ENCODE data around the gene NAT9. TPM values are rescaled to one million over a fixed set of nuclear protein-coding genes. Genes with fewer than 3 reads are reported as not detected.
A peak's percentile ranks its signal among the peaks of the same experiment; 100 is the strongest.

Gene NAT9
- total RNA-seq, 1 donor from 2014 or later = 67.8 TPM

GRCh38 chr17:74740641-74741387 is 35.3 kb downstream of the NAT9 start:
- Mint-ChIP-seq H3K4me3 (ENCODE audit: unreplicated experiment) (no peak overlapping the region), H3K27ac (ENCODE audit: unreplicated experiment) (no peak overlapping the region), H3K4me1 (ENCODE audit: low read depth, unreplicated experiment) (peaks cover 4% of the 10 kb centered on the region), H3K9me3 (ENCODE audit: unreplicated experiment) (peaks cover 5% of the 10 kb centered on the region), H3K36me3 (ENCODE audit: unreplicated experiment) (no peaks in the 10 kb centered on the region), H3K27me3 (ENCODE audit: unreplicated experiment) (peaks cover 12% of the 10 kb centered on the region)
- no peak for TF ChIP-seq CTCF (IDR thresholded peaks at IDR 0.05; ENCODE audit: partially characterized antibody, unreplicated experiment)
- DNase-seq = no peak

GRCh38 chr17:74740173-74740572 is 36.0 kb downstream of the NAT9 start:
- H3K27ac Mint-ChIP-seq (ENCODE audit: unreplicated experiment) = peak overlapping the region; percentile 64
- H3K9me3 Mint-ChIP-seq (ENCODE audit: unreplicated experiment) = peaks cover 5% of the 10 kb centered on the region
- TF ChIP-seq CTCF (IDR thresholded peaks at IDR 0.05; ENCODE audit: partially characterized antibody, unreplicated experiment) = no peak
- no peak overlapping the region for H3K4me3 Mint-ChIP-seq (ENCODE audit: unreplicated experiment)
- H3K27me3 Mint-ChIP-seq (ENCODE audit: unreplicated experiment) = peaks cover 12% of the 10 kb centered on the region
- no peaks in the 10 kb centered on the region for H3K36me3 Mint-ChIP-seq (ENCODE audit: unreplicated experiment)
- DNase-seq = no peak
- H3K4me1 Mint-ChIP-seq (ENCODE audit: low read depth, unreplicated experiment) = peaks cover 4% of the 10 kb centered on the region

- H3K27ac Mint-ChIP-seq (ENCODE audit: unreplicated experiment) = no peak overlapping the region
- H3K4me1 Mint-ChIP-seq (ENCODE audit: low read depth, unreplicated experiment) = peaks cover 4% of the 10 kb centered on the region
- H3K4me3 Mint-ChIP-seq (ENCODE audit: unreplicated experiment) = no peak overlapping the region
- no peak for TF ChIP-seq CTCF (IDR thresholded peaks at IDR 0.05; ENCODE audit: partially characterized antibody, unreplicated experiment)
- DNase-seq = no peak
- H3K36me3 Mint-ChIP-seq (ENCODE audit: unreplicated experiment) = no peaks in the 10 kb centered on the region
- peaks cover 7% of the 10 kb centered on the region for H3K9me3 Mint-ChIP-seq (ENCODE audit: unreplicated experiment)
- peaks cover 12% of the 10 kb centered on the region for H3K27me3 Mint-ChIP-seq (ENCODE audit: unreplicated experiment)
Measured at GRCh38 chr17:74739227-74739831, 36.8 kb downstream of the NAT9 start.

GRCh38 chr17:74738051-74738996 is 37.8 kb downstream of the NAT9 start:
- TF ChIP-seq CTCF (IDR thresholded peaks at IDR 0.05; ENCODE audit: partially characterized antibody, unreplicated experiment) = no peak
- Mint-ChIP-seq H3K27ac (ENCODE audit: unreplicated experiment) (no peak overlapping the region), H3K4me1 (ENCODE audit: low read depth, unreplicated experiment) (no peaks in the 10 kb centered on the region), H3K36me3 (ENCODE audit: unreplicated experiment) (no peaks in the 10 kb centered on the region), H3K4me3 (ENCODE audit: unreplicated experiment) (peak overlapping the region; percentile 65), H3K27me3 (ENCODE audit: unreplicated experiment) (peaks cover 11% of the 10 kb centered on the region), H3K9me3 (ENCODE audit: unreplicated experiment) (peaks cover 5% of the 10 kb centered on the region)
- no peak for DNase-seq

Measured in glutamatergic neuron (in vitro differentiated cells).